Choroid plexus epithelial cell (primary cell): Measurements from ENCODE around the gene TLR6.

Source experiments
- DNase-seq: peaks from one replicate; pipeline ENCODE4 v3.0.0-alpha.2; 2010; ENCODE audit warnings: low read depth
- H3K4me3 ChIP-seq: 2 replicates; pipeline ENCODE4 v1.5.1; 2011; ENCODE audit warnings: low read depth, mild to moderate bottlenecking, control low read depth, low read length, moderate library complexity
- TF ChIP-seq, protein P1 (sequence below): conservative IDR thresholded peaks from 2 replicates; pipeline ENCODE4 v1.5.1; 2011; ENCODE audit warnings: low read depth, mild to moderate bottlenecking, control low read depth, inconsistent platforms, low read length, moderate library complexity

Gene TLR6

DNA sequence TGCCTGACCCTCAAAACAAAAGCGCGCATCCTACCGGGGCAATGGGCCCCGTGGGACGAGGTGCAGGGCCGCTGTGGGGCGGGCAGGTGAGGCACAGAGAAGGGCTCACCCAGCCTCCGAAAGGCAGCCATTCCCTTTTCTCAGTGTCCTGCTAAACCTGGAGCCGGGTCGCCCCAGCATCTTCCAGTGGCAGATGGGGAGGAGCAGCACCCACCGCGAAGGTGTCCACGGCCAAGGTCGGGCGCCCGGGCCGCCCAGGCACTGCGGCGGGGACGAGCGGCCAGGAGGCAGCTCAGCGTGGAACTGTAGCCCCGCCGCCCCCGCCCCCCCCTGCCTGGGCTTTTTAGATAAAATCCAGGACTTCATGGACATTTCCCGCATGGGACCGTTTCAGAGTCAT lies 32.9 kb downstream of the TLR6 start:
- no peak overlapping the region for H3K4me3 ChIP-seq
- DNase-seq = no peak
- TF ChIP-seq, protein P1, sequence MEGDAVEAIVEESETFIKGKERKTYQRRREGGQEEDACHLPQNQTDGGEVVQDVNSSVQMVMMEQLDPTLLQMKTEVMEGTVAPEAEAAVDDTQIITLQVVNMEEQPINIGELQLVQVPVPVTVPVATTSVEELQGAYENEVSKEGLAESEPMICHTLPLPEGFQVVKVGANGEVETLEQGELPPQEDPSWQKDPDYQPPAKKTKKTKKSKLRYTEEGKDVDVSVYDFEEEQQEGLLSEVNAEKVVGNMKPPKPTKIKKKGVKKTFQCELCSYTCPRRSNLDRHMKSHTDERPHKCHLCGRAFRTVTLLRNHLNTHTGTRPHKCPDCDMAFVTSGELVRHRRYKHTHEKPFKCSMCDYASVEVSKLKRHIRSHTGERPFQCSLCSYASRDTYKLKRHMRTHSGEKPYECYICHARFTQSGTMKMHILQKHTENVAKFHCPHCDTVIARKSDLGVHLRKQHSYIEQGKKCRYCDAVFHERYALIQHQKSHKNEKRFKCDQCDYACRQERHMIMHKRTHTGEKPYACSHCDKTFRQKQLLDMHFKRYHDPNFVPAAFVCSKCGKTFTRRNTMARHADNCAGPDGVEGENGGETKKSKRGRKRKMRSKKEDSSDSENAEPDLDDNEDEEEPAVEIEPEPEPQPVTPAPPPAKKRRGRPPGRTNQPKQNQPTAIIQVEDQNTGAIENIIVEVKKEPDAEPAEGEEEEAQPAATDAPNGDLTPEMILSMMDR = no peak

DNA sequence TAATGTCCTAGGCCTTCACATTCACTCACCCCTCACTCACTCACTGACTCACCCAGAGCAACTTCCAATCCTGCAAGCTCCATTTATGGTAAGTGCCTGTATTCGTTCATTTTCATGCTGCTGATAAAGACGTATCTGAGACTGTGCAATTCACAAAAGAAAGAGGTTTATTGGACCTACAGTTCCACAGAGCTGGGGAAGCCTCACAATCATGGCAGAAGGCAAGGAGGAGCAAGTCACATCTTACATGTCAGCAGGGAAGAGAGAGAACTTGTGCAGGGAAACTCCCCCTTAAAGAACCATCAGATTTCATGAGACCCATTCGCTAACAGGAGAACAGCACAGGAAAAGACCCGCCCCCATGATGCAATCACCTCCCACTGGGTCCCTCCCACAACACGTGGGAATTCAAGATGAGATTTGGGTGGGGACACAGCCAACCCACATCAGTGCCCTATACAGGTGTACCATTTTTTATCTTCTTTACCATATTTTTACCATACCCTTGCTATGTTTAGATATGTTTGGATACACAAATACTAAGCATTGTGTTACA lies 33.8 kb downstream of the TLR6 start:
- TF ChIP-seq, protein P1 = no peak

DNA sequence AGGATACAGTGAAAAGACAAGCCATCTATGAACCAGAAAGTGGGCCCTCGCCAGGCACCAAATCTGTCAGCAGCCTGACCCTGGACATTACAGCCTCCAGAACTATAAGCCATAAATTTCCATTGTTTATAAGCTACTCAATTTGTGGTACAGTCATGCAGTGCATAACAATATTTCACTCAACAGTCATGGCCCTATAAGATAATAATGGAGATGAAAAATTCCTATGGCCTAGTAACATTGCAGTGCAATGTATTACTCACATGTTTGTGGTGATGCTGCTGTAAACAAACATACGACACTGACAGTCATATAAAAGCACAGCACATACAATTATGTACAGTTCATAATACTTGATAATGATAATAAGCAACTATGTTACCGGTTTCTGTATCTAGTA lies 34.9 kb downstream of the TLR6 start:
- DNase-seq = peak; percentile 14
- TF ChIP-seq, protein P1 = no peak
- no peak overlapping the region for H3K4me3 ChIP-seq

More for the DNA sequence above, 33.8 kb downstream of the TLR6 start:
- DNase-seq = no peak
- H3K4me3 ChIP-seq = no peak overlapping the region

DNA sequence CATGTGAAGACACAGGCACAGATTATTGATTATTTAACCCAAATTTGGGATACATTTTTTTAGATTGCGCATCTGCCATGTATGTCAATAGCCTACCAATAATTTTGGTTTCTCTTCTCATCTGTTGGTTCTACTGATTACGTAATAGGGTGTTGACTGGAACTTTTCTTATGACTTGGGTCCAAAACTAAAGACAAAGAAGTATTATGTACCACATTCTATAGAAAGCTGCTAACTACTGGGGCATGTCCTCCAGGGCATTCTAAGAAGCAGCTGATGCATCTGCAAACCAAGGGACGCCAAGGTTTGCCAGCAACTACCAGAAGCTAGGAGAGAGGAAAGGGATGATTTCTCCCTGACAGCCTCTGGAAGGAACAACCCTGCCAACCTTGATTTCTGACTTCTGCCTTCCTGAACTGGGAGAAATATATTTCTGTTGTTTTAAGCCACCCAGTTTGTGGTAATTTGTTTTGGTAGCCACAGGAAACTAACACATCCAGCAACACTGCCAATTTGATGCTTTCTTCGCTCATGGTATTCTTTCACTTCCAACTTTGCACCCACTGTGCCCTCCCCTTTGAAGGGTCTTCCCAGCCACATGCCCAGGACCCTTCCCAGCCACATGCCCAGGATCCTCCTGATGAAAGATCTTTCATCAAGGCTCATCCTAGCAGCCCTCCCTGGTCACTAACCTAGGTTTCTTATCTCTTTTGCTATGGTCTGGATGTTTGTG lies 36.1 kb downstream of the TLR6 start:
- no peak overlapping the region for H3K4me3 ChIP-seq
- DNase-seq = no peak
- TF ChIP-seq, protein P1 = no peak

DNA sequence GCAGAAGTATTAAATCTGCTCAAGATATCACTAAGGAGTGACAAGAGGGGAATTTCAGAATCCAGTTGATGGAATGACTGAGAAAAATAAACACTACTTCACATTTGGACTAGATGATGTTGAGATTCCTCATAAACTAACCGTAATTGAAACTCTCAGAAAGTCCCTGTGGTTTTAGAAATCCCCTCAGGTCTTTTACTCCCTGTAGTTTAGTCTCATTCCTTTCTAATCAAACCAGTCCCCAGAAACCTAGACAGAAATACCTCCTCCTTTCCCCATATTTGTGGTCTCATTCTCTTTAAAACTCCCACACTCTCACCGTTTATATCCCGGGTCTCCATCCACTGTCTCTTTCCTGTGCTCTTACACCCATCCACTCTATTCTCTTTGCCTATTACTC lies 37.0 kb downstream of the TLR6 start:
- H3K4me3 ChIP-seq = no peak overlapping the region
- TF ChIP-seq, protein P1 = no peak
- DNase-seq = peak; percentile 70

DNA sequence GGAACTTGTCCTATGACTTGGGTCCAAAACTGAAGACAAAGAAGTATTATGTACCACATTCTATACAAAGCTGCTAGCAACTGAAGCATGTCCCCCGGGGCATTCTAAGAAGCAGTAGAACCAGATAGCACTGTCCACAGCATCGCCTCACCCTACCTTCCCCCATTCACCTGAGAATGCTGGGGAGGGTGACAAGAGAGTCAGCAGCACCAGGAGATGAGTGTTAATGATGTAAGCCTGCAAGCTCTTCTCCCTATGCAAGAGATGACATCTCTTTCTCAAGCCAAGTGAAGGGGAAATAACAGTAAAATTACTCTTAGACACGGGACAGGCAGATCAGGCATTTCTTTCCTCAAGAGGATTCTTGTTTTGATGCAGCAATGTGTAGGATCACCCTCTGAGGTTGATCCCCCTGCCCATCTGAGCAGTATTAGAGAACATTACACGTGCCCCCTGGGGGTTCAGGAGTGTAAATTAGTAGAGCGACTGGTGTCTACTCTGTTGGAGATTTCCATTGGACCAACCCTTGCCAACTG lies 38.1 kb downstream of the TLR6 start:
- TF ChIP-seq, protein P1 = no peak
- no peak for DNase-seq
- H3K4me3 ChIP-seq = no peak overlapping the region
